ENCODE results near the gene AGTRAP.

DNA sequence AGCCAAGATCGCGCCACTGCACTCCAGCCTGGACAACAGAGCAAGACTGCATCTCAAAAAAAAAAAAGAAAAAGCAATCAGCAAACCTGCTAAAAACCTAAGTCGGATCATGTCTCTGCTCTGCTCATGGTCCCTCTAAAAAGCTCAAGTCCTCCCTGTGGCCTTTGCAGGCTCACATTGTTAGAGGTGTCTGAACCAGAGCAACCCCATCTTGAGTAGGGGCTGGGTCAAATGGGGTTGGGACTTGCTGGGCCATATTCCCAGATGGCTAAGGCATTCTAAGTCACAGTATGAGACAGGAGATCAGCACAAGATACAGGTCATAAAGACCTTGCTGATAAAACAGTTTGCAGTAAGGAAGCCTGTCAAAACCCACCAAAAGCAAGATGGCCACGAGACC is 47.4 kb upstream of the AGTRAP start:
- TF ChIP-seq POLR2A (IDR thresholded peaks at IDR 0.05), result no peak
- TF ChIP-seq CTCF (IDR thresholded peaks at IDR 0.05), result no peak

All from uterus (tissue), 2 donors.